ENCODE data around the gene MPC2.

GRCh38 chr1:167929725-167930124, 7.1 kb downstream of the MPC2 start:
- TF ChIP-seq CTCF (conservative IDR thresholded peaks at IDR 0.05; ENCODE audit: low read length): no peak
- no peak for TF ChIP-seq EZH2phosphoT487 (IDR thresholded peaks at IDR 0.05; ENCODE audit: borderline replicate concordance)

All from Loucy (cell line).